Natural killer cell (primary cell): ENCODE results near the gene OSBPL10. TPM values are rescaled to one million over a fixed set of nuclear protein-coding genes. Genes with fewer than 3 reads are reported as not detected.

Source experiments
- ATAC-seq, 3 donors: fragments of 150-1000 bp in 2 of 3; fragments of 200-7000 bp in 1 of 3; cut with Tn5 transposase; 1 replicate in 1 of 3; 2 replicates in 2 of 3; pipeline ENCODE4 v1.10.0; 2021; ENCODE audit warnings: mild to moderate bottlenecking in 2 of 3, moderate library complexity in 2 of 3
- DNase-seq, 2 donors: peaks; one replicate each; pipeline versions ENCODE4 v3.0.0 to v3.0.0-alpha.2; 2013 to 2021; ENCODE audit warnings: mixed read lengths in 1 of 2
- H3K27ac ChIP-seq: one replicate; pipeline ENCODE4 v1.5.1; 2013; ENCODE audit warnings: mild to moderate bottlenecking, low read length
- H3K27me3 ChIP-seq: one replicate; pipeline ENCODE4 v1.6.1; 2013; ENCODE audit warnings: low read length; ENCODE audit not compliant: control insufficient read depth, insufficient read depth
- H3K36me3 ChIP-seq: one replicate; pipeline ENCODE4 v1.6.1; 2013; ENCODE audit warnings: low read length; ENCODE audit not compliant: control insufficient read depth, insufficient read depth
- H3K4me1 ChIP-seq: one replicate; pipeline ENCODE4 v1.6.1; 2013; ENCODE audit warnings: low read length; ENCODE audit not compliant: control insufficient read depth, insufficient read depth
- H3K4me3 ChIP-seq: one replicate; pipeline ENCODE4 v1.5.1; 2013; ENCODE audit warnings: low read length
- H3K9me3 ChIP-seq: one replicate; pipeline ENCODE4 v1.6.1; 2013; ENCODE audit warnings: low read length; ENCODE audit not compliant: control insufficient read depth, insufficient read depth
- H3K27ac Mint-ChIP-seq, 2 donors: one replicate each; pipeline ENCODE4 v1.8.0; 2022; ENCODE audit warnings: mild to moderate bottlenecking in 2 of 2, mixed read lengths in 2 of 2, moderate library complexity in 1 of 2
- H3K27me3 Mint-ChIP-seq, 2 donors: one replicate each; pipeline ENCODE4 v1.8.0; 2022; ENCODE audit warnings: low read depth in 2 of 2, mixed read lengths in 2 of 2
- H3K36me3 Mint-ChIP-seq: one replicate; pipeline ENCODE4 v1.8.0; 2022; ENCODE audit warnings: mixed read lengths
- H3K4me1 Mint-ChIP-seq, 2 donors: one replicate each; pipeline ENCODE4 v1.8.0; 2022; ENCODE audit warnings: mixed read lengths in 2 of 2
- H3K4me3 Mint-ChIP-seq: one replicate; pipeline ENCODE4 v1.8.0; 2022; ENCODE audit warnings: mild to moderate bottlenecking, moderate library complexity, mixed read lengths
- H3K9me3 Mint-ChIP-seq, 2 donors: one replicate each; pipeline ENCODE4 v1.8.0; 2022; ENCODE audit warnings: mixed read lengths in 2 of 2
- WGBS: methylation state at CpG from one replicate; pipeline ENCODE4 v1.1.7; 2013; ENCODE audit warnings: missing lambda C conversion rate; ENCODE audit not compliant: insufficient coverage; 5-methylcytosine and 5-hydroxymethylcytosine counted together
- intact Hi-C: fragments of 100-400 bp; cut with micrococcal nuclease; formaldehyde crosslinking; loops from one replicate; pipeline ENCODE4 v1.14.2; 2022
- total RNA-seq, 4 donors: library from RNA; stranded (reverse); fragments of 120-200 nt in 1 of 4; gene quantifications; one replicate each; pipeline versions ENCODE4 v1.2.3 to v1.2.4, GENCODE V29; 2013 to 2022
- TF ChIP-seq, protein P1 (sequence below): fragments of 200-600 bp; IDR thresholded peaks from one replicate; pipeline ENCODE4 v1.8.0; 2022; ENCODE audit warnings: antibody characterized with exemption

Gene OSBPL10
- total RNA-seq, 3 donors from 2014 or later (not counting 1 experiment from before 2014, with no cell fraction given): 1.00 to 3.6 (median 1.6) TPM

- Mint-ChIP-seq H3K27me3 (peaks cover 3 to 9% of the 10 kb centered on the region in 2 donors), H3K4me1 (no peaks in the 10 kb centered on the region), H3K27ac (no peak overlapping the region), H3K36me3 (no peaks in the 10 kb centered on the region), H3K9me3 (no peaks in the 10 kb centered on the region), H3K4me3 (no peak overlapping the region)
- intact Hi-C loops: no loop called here
- ATAC-seq (no peak), DNase-seq (no peak)
- Histone ChIP-seq H3K4me1 (no peaks in the 10 kb centered on the region), H3K9me3 (no peaks in the 10 kb centered on the region), H3K27me3 (no peaks in the 10 kb centered on the region), H3K27ac (no peak overlapping the region), H3K4me3 (no peak overlapping the region), H3K36me3 (no peaks in the 10 kb centered on the region)
- 86% methylated on average over 4 of the region's 4 CpGs for WGBS
- TF ChIP-seq, protein P1, sequence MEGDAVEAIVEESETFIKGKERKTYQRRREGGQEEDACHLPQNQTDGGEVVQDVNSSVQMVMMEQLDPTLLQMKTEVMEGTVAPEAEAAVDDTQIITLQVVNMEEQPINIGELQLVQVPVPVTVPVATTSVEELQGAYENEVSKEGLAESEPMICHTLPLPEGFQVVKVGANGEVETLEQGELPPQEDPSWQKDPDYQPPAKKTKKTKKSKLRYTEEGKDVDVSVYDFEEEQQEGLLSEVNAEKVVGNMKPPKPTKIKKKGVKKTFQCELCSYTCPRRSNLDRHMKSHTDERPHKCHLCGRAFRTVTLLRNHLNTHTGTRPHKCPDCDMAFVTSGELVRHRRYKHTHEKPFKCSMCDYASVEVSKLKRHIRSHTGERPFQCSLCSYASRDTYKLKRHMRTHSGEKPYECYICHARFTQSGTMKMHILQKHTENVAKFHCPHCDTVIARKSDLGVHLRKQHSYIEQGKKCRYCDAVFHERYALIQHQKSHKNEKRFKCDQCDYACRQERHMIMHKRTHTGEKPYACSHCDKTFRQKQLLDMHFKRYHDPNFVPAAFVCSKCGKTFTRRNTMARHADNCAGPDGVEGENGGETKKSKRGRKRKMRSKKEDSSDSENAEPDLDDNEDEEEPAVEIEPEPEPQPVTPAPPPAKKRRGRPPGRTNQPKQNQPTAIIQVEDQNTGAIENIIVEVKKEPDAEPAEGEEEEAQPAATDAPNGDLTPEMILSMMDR: no peak
These were observed 43.8 kb downstream of the OSBPL10 start for GRCh38 chr3:31937225-31937624.

- Mint-ChIP-seq H3K27ac (no peak overlapping the region), H3K36me3 (no peaks in the 10 kb centered on the region), H3K9me3 (no peaks in the 10 kb centered on the region), H3K4me3 (no peak overlapping the region), H3K27me3 (peaks cover 3 to 9% of the 10 kb centered on the region in 2 donors), H3K4me1 (no peaks in the 10 kb centered on the region)
- no peak for DNase-seq
- no peak overlapping the region for H3K4me3 ChIP-seq
- H3K9me3 ChIP-seq: no peaks in the 10 kb centered on the region
- H3K27me3 ChIP-seq: no peaks in the 10 kb centered on the region
- intact Hi-C loops: no loop called here
- TF ChIP-seq, protein P1: no peak
- no peak overlapping the region for H3K27ac ChIP-seq
- ATAC-seq: no peak
- 79% methylated on average over 1 of the region's 1 CpG for WGBS
- H3K36me3 ChIP-seq: no peaks in the 10 kb centered on the region
- H3K4me1 ChIP-seq: no peaks in the 10 kb centered on the region
These were observed 44.5 kb downstream of the OSBPL10 start for GRCh38 chr3:31936420-31937060.

- WGBS: 89% methylated on average over 1 of the region's 3 CpGs
- DNase-seq (no peak), ATAC-seq (no peak)
- H3K36me3 Mint-ChIP-seq: no peaks in the 10 kb centered on the region
- TF ChIP-seq, protein P1: no peak
- Histone ChIP-seq H3K9me3 (no peaks in the 10 kb centered on the region), H3K4me3 (no peak overlapping the region), H3K4me1 (no peaks in the 10 kb centered on the region), H3K27ac (no peak overlapping the region), H3K36me3 (no peaks in the 10 kb centered on the region), H3K27me3 (no peaks in the 10 kb centered on the region)
- H3K4me3 Mint-ChIP-seq: no peak overlapping the region
- no peak overlapping the region for H3K27ac Mint-ChIP-seq
- intact Hi-C loops: no loop called here
- H3K4me1 Mint-ChIP-seq: no peaks in the 10 kb centered on the region
- peaks cover 3 to 9% of the 10 kb centered on the region in 2 donors for H3K27me3 Mint-ChIP-seq
- H3K9me3 Mint-ChIP-seq: no peaks in the 10 kb centered on the region
These were observed 46.2 kb downstream of the OSBPL10 start for GRCh38 chr3:31934866-31935265.

DNA sequence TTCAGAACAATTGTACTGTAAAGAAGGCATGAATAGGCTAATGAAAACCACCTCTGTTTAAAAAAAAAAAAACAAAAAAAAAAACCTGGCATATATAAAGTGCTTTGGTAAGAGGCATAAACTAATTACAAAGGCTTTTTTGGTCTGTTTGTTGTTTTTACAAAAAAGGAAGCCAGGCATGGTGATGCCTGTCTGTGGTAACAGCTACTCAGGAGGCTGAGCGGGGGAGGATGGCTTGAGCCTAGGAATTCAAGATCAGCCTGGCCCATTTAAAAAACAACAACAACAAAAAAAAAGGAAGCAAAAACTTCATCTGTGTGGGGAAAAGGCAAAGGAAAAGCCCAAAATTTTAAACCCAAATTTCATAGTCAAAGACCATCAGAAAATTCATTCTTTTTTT is 47.0 kb downstream of the OSBPL10 start:
- no peaks in the 10 kb centered on the region for H3K36me3 ChIP-seq
- WGBS: no CpG with 5 or more reads among the region's 1 CpG
- no peak for DNase-seq
- Mint-ChIP-seq H3K27me3 (peaks cover 3 to 9% of the 10 kb centered on the region in 2 donors), H3K36me3 (no peaks in the 10 kb centered on the region), H3K4me3 (no peak overlapping the region), H3K4me1 (no peaks in the 10 kb centered on the region), H3K27ac (no peak overlapping the region), H3K9me3 (no peaks in the 10 kb centered on the region)
- no peak for ATAC-seq
- H3K4me3 ChIP-seq: no peak overlapping the region
- no peaks in the 10 kb centered on the region for H3K9me3 ChIP-seq
- H3K27ac ChIP-seq: no peak overlapping the region
- H3K4me1 ChIP-seq: no peaks in the 10 kb centered on the region
- no peaks in the 10 kb centered on the region for H3K27me3 ChIP-seq
- intact Hi-C loops: no loop called here
- TF ChIP-seq, protein P1: no peak
